Measurements from ENCODE around the gene VIPR1.

VIPR1 gene, protein sequence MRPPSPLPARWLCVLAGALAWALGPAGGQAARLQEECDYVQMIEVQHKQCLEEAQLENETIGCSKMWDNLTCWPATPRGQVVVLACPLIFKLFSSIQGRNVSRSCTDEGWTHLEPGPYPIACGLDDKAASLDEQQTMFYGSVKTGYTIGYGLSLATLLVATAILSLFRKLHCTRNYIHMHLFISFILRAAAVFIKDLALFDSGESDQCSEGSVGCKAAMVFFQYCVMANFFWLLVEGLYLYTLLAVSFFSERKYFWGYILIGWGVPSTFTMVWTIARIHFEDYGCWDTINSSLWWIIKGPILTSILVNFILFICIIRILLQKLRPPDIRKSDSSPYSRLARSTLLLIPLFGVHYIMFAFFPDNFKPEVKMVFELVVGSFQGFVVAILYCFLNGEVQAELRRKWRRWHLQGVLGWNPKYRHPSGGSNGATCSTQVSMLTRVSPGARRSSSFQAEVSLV

DNA sequence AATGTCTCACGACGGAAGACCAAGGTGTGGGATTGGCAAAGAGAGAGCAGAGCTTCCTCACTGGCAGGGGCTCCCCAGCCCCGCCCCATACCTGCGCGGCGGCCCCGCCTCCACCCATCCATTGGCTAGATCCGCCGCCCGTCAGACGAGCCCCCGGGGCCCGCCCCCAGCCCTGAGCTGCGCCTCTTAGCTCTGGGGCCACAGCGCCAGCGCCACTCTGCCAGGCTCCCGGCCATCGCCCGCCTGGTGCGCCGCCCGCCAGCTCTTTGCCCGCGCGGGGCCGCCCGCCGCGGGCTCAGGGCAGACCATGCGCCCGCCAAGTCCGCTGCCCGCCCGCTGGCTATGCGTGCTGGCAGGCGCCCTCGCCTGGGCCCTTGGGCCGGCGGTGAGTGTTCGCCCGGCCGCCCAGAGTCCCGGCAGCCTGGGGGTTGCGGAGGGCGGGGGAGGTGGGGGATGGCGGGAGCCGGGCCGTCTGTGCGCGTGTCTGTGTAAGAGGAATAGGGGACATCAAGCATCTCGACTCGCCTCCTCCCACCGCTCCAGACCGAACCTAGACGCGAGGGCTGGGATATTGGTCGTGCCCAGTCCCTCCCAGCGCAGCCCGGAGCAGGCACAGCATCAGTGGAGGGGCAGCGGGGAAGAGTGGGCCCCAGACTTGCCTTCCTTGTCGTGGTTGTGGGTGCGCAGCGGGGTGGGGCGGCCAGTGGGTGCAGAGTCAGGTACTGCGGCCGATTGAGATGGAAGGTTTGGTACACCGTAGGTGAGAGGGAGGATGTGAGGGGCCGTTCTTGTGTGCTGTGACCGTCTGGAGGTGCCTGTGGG, at the start of gene VIPR1:
TSS of gene VIPR1 (plus strand) at position 215 of the 822 bp plus-strand sequence. CDS start at position 308, 93 bp downstream.
- Histone ChIP-seq H3K4me3 (ENCODE audit: low read depth, low read length) (peak within 1 kb of the TSS; percentile 35), H3K27ac (ENCODE audit: extremely low read depth, low read depth, low read length) (no peak within 1 kb of the TSS), H3K9me3 (ENCODE audit: control insufficient read depth, insufficient read depth, low read depth, low read length) (no peaks in the 10 kb centered on the region), H3K36me3 (ENCODE audit: control insufficient read depth in 2 of 2, insufficient read depth in 1 of 2, low read length in 2 of 2) (no peaks in the 10 kb centered on the region), H3K4me1 (ENCODE audit: control insufficient read depth, insufficient read depth, low read length) (no peaks in the 10 kb centered on the region)
- ChIA-PET POLR2A (interaction anchor here (0.9 kb wide), 1 partner anchor 13 kb away, joined by 3 read pairs; no protein-coding TSS in a partner anchor), CTCF (no interaction called here)
- no peak for TF ChIP-seq ZNF776 (tag by site-specific recombination; IDR thresholded peaks at IDR 0.05; ENCODE audit: borderline replicate concordance)
- no peak for TF ChIP-seq ZNF560 (tag by site-specific recombination; IDR thresholded peaks at IDR 0.05; ENCODE audit: borderline replicate concordance)
- TF ChIP-seq ZNF133 (tag by site-specific recombination; IDR thresholded peaks at IDR 0.05) = no peak
- no peak for TF ChIP-seq ZNF670 (tag by site-specific recombination; IDR thresholded peaks at IDR 0.05; ENCODE audit: low read depth)
- TF ChIP-seq ZNF366 (tag by site-specific recombination; conservative IDR thresholded peaks at IDR 0.05) = no peak
- no peak for TF ChIP-seq ZNF624 (tag by site-specific recombination; IDR thresholded peaks at IDR 0.05)
- TF ChIP-seq KLF10 (tag by site-specific recombination; IDR thresholded peaks at IDR 0.05) = peak; percentile 99
- TF ChIP-seq ZNF350 (tag by site-specific recombination; IDR thresholded peaks at IDR 0.05) = no peak
- no peak for TF ChIP-seq BCL11B (tag by site-specific recombination; IDR thresholded peaks at IDR 0.05; ENCODE audit: low read depth)
- TF ChIP-seq, protein P1, sequence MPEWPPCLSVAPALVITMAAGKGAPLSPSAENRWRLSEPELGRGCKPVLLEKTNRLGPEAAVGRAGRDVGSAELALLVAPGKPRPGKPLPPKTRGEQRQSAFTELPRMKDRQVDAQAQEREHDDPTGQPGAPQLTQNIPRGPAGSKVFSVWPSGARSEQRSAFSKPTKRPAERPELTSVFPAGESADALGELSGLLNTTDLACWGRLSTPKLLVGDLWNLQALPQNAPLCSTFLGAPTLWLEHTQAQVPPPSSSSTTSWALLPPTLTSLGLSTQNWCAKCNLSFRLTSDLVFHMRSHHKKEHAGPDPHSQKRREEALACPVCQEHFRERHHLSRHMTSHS (tag by site-specific recombination; IDR thresholded peaks at IDR 0.05) = no peak
- TF ChIP-seq ZNF10 (tag by site-specific recombination; IDR thresholded peaks at IDR 0.05) = no peak
- TF ChIP-seq ZFP69B (tag by site-specific recombination; IDR thresholded peaks at IDR 0.05) = peak; percentile 49; the same call in 1 of the 2 replicates
- peak; percentile 60 for TF ChIP-seq ZBTB8A (tag by site-specific recombination; IDR thresholded peaks at IDR 0.05)
- TF ChIP-seq, protein P2, sequence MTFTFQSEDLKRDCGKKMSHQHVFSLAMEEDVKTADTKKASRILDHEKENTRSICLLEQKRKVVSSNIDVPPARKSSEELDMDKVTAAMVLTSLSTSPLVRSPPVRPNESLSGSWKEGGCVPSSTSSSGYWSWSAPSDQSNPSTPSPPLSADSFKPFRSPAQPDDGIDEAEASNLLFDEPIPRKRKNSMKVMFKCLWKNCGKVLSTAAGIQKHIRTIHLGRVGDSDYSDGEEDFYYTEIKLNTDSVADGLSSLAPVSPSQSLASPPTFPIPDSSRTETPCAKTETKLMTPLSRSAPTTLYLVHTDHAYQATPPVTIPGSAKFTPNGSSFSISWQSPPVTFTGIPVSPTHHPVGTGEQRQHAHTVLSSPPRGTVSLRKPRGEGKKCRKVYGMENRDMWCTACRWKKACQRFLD (tag by site-specific recombination; IDR thresholded peaks at IDR 0.05) = no peak
- TF ChIP-seq ZBTB17 (tag by site-specific recombination; IDR thresholded peaks at IDR 0.05) = no peak
- TF ChIP-seq, protein P3, sequence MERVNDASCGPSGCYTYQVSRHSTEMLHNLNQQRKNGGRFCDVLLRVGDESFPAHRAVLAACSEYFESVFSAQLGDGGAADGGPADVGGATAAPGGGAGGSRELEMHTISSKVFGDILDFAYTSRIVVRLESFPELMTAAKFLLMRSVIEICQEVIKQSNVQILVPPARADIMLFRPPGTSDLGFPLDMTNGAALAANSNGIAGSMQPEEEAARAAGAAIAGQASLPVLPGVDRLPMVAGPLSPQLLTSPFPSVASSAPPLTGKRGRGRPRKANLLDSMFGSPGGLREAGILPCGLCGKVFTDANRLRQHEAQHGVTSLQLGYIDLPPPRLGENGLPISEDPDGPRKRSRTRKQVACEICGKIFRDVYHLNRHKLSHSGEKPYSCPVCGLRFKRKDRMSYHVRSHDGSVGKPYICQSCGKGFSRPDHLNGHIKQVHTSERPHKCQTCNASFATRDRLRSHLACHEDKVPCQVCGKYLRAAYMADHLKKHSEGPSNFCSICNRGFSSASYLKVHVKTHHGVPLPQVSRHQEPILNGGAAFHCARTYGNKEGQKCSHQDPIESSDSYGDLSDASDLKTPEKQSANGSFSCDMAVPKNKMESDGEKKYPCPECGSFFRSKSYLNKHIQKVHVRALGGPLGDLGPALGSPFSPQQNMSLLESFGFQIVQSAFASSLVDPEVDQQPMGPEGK (tag by site-specific recombination; IDR thresholded peaks at IDR 0.05) = peak; percentile 38; the same call in 1 of the 2 replicates
- TF ChIP-seq WT1 (tag by site-specific recombination; IDR thresholded peaks at IDR 0.05) = no peak
- TF ChIP-seq, protein P4, sequence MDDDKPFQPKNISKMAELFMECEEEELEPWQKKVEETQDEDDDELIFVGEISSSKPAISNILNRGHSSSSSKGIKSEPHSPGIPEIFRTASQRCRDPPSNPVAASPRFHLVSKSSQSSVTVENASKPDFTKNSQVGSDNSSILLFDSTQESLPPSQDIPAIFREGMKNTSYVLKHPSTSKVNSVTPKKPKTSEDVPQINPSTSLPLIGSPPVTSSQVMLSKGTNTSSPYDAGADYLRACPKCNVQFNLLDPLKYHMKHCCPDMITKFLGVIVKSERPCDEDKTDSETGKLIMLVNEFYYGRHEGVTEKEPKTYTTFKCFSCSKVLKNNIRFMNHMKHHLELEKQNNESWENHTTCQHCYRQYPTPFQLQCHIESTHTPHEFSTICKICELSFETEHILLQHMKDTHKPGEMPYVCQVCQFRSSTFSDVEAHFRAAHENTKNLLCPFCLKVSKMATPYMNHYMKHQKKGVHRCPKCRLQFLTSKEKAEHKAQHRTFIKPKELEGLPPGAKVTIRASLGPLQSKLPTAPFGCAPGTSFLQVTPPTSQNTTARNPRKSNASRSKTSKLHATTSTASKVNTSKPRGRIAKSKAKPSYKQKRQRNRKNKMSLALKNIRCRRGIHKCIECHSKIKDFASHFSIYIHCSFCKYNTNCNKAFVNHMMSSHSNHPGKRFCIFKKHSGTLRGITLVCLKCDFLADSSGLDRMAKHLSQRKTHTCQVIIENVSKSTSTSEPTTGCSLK (tag by site-specific recombination; IDR thresholded peaks at IDR 0.05) = no peak
- TF ChIP-seq ZNF600 (tag by site-specific recombination; IDR thresholded peaks at IDR 0.05) = peak; percentile 27; the same call in 1 of the 2 replicates
- TF ChIP-seq, protein P5, sequence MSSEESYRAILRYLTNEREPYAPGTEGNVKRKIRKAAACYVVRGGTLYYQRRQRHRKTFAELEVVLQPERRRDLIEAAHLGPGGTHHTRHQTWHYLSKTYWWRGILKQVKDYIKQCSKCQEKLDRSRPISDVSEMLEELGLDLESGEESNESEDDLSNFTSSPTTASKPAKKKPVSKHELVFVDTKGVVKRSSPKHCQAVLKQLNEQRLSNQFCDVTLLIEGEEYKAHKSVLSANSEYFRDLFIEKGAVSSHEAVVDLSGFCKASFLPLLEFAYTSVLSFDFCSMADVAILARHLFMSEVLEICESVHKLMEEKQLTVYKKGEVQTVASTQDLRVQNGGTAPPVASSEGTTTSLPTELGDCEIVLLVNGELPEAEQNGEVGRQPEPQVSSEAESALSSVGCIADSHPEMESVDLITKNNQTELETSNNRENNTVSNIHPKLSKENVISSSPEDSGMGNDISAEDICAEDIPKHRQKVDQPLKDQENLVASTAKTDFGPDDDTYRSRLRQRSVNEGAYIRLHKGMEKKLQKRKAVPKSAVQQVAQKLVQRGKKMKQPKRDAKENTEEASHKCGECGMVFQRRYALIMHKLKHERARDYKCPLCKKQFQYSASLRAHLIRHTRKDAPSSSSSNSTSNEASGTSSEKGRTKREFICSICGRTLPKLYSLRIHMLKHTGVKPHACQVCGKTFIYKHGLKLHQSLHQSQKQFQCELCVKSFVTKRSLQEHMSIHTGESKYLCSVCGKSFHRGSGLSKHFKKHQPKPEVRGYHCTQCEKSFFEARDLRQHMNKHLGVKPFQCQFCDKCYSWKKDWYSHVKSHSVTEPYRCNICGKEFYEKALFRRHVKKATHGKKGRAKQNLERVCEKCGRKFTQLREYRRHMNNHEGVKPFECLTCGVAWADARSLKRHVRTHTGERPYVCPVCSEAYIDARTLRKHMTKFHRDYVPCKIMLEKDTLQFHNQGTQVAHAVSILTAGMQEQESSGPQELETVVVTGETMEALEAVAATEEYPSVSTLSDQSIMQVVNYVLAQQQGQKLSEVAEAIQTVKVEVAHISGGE (tag by site-specific recombination; conservative IDR thresholded peaks at IDR 0.05; ENCODE audit: low read depth) = no peak
- TF ChIP-seq ZNF423 (tag by site-specific recombination; IDR thresholded peaks at IDR 0.05) = no peak
- no peak for TF ChIP-seq KLF1 (tag by site-specific recombination; IDR thresholded peaks at IDR 0.05)
- TF ChIP-seq, protein P6, sequence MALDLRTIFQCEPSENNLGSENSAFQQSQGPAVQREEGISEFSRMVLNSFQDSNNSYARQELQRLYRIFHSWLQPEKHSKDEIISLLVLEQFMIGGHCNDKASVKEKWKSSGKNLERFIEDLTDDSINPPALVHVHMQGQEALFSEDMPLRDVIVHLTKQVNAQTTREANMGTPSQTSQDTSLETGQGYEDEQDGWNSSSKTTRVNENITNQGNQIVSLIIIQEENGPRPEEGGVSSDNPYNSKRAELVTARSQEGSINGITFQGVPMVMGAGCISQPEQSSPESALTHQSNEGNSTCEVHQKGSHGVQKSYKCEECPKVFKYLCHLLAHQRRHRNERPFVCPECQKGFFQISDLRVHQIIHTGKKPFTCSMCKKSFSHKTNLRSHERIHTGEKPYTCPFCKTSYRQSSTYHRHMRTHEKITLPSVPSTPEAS (tag by site-specific recombination; IDR thresholded peaks at IDR 0.05) = no peak
- no peak for TF ChIP-seq ZNF843 (tag by site-specific recombination; IDR thresholded peaks at IDR 0.05)
- TF ChIP-seq ZNF521 (tag by site-specific recombination; IDR thresholded peaks at IDR 0.05) = no peak
- TF ChIP-seq ZNF558 (tag by site-specific recombination; IDR thresholded peaks at IDR 0.05) = no peak
